Measurements from ENCODE around the gene CACNA1F. TPM values are rescaled to one million over a fixed set of nuclear protein-coding genes. Genes with fewer than 3 reads are reported as not detected.

Gene CACNA1F
- total RNA-seq, 1 donor, result not detected

GRCh38 chrX:49246541-49246940 lies 13.4 kb upstream of the CACNA1F start:
- no peak for DNase-seq (ENCODE audit: low read depth)
- H3K4me3 ChIP-seq (ENCODE audit: low read depth, low read length), result no peak overlapping the region
- no peak for TF ChIP-seq CTCF (IDR thresholded peaks at IDR 0.05; ENCODE audit: insufficient read depth, low read depth, low read length)

- no peak for TF ChIP-seq CTCF (IDR thresholded peaks at IDR 0.05; ENCODE audit: insufficient read depth, low read depth, low read length)
- no peak overlapping the region for H3K4me3 ChIP-seq (ENCODE audit: low read depth, low read length)
- DNase-seq (ENCODE audit: low read depth), result no peak
Observed at GRCh38 chrX:49244207-49244606, 11.1 kb upstream of the CACNA1F start.

- TF ChIP-seq CTCF (IDR thresholded peaks at IDR 0.05; ENCODE audit: insufficient read depth, low read depth, low read length), result no peak
- no peak for DNase-seq (ENCODE audit: low read depth)
- no peak overlapping the region for H3K4me3 ChIP-seq (ENCODE audit: low read depth, low read length)
Observed at GRCh38 chrX:49243166-49243565, 10.0 kb upstream of the CACNA1F start.

DNA sequence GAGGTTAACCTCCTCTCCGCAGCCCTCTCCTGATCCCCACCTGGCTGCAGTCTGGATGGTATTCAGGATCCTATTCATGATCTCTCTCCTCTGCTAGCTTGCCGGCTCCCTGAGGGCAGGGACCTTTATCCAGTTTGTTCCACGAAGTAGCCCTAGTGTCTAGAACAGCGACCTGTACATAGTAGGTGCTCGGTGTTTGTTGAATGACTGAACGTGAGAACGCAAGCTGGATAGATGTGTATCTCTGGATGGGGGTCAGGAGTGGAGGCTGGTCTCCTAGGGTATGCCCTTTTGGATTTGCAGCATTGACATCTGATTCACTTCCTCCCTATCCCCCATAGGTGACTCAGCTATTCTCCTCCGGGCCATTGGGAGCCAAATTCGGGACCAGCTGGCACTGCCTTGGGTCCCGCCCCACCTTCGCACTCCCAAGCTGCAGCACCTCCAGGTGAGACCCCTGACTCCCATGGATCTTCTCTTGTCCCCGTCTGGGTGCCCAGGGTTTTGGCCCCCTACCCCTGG lies 9.5 kb upstream of the CACNA1F start:
- DNase-seq (ENCODE audit: low read depth), result no peak
- no peak overlapping the region for H3K4me3 ChIP-seq (ENCODE audit: low read depth, low read length)
- TF ChIP-seq CTCF (IDR thresholded peaks at IDR 0.05; ENCODE audit: insufficient read depth, low read depth, low read length), result no peak

- no peak for DNase-seq (ENCODE audit: low read depth)
- no peak overlapping the region for H3K4me3 ChIP-seq (ENCODE audit: low read depth, low read length)
- TF ChIP-seq CTCF (IDR thresholded peaks at IDR 0.05; ENCODE audit: insufficient read depth, low read depth, low read length), result no peak
Observed at GRCh38 chrX:49238735-49239134, 5.6 kb upstream of the CACNA1F start.

DNA sequence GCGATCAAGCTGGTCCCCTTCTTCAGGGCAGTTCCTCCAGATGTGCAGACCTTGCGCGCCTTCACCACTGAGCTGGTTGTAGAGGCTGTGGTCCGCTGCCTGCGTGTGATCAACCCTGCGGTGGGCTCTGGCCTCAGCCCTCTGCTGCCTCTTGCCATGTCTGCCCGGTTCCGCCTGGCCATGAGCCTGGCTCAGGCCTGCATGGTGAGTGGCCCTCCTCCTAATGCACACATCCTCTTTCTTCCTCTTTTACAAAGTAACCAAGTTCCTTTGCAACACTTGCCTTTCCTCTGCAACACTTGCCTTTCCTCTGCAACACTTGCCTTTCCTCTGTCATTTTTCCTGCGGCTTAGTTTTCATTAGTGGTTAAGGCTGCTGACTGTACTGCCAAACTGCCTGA lies 3.9 kb upstream of the CACNA1F start:
- TF ChIP-seq CTCF (IDR thresholded peaks at IDR 0.05; ENCODE audit: insufficient read depth, low read depth, low read length), result no peak
- no peak for DNase-seq (ENCODE audit: low read depth)
- no peak overlapping the region for H3K4me3 ChIP-seq (ENCODE audit: low read depth, low read length)

GRCh38 chrX:49233887-49234555 lies 881 bp upstream of the CACNA1F start:
- no peak for DNase-seq (ENCODE audit: low read depth)
- no peak for TF ChIP-seq CTCF (IDR thresholded peaks at IDR 0.05; ENCODE audit: insufficient read depth, low read depth, low read length)
- no peak overlapping the region for H3K4me3 ChIP-seq (ENCODE audit: low read depth, low read length)

Measured in fibroblast of villous mesenchyme (primary cell).